IPS-18c (cell line): ENCODE data around the gene NNT.
"Not testable (repeated sequence)": the region's sequence is repeated elsewhere in the genome, so short reads cannot be mapped to it uniquely, and the experiment has no call there.

Experiments
- H3K4me3 ChIP-seq: 2 replicates; pipeline ENCODE4 v1.7.0; 2013; ENCODE audit warnings: low read depth, mild to moderate bottlenecking, low read length, moderate library complexity; ENCODE audit not compliant: insufficient read depth
- H3K9me3 ChIP-seq: one replicate; pipeline ENCODE4 v1.6.1; 2013; ENCODE audit warnings: mild to moderate bottlenecking, low read length, moderate library complexity; ENCODE audit not compliant: control insufficient read depth, insufficient read depth

NNT gene

DNA sequence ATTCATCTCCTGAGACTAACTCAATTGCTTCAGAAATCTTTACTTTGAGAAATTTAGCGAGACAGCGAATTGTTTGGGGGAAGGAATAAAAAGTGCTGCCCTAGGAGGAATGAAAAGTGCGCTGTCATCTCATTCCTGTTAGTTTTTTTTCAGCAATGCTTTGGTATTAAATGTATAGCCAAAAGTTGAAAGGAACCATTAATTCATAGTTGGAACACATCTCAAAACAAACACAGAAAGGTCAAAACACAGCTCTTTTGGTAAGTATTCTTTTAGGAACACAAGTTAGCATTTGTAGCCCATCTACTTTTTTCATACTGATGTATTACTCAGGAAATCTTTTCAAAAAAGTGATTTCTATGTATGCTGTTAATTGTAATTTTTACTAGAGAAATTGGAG lies 109.1 kb downstream of the NNT start:
- H3K4me3 ChIP-seq = no peak overlapping the region
- no peaks in the 10 kb centered on the region for H3K9me3 ChIP-seq

DNA sequence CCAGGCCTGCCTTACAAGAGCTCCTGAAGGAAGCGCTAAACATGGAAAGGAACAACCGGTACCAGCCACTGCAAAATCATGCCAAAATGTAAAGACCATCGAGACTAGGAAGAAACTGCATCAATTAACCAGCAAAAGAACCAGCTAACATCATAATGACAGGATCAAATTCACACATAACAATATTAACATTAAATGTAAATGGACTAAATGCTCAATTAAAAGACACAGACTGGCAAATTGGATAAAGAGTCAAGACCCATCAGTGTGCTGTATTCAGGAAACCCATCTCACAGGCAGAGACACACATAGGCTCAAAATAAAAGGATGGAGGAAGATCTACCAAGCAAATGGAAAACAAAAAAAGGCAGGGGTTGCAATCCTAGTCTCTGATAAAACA lies 116.8 kb downstream of the NNT start:
- not testable (repeated sequence) for H3K4me3 ChIP-seq, H3K9me3 ChIP-seq

DNA sequence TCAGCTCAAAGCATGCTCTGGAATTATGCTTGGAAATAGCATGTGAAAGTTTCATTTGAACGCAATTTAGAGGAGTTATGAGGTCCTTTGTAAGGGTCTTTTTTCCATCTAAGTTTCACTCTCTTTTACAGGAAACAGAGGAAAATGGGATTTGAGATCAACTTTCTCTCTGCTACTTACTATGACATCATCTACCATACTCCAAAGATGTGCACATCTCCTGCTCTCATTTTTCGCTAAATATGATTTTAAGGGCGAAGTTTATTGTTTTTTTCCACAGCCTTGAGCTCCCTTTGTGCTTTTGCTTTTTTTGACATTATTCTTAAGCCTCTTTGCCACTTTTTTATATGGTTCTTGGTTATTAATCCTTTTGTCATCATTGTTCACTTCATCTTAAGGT lies 125.6 kb downstream of the NNT start:
- Histone ChIP-seq H3K4me3 (no peak overlapping the region), H3K9me3 (no peaks in the 10 kb centered on the region)

DNA sequence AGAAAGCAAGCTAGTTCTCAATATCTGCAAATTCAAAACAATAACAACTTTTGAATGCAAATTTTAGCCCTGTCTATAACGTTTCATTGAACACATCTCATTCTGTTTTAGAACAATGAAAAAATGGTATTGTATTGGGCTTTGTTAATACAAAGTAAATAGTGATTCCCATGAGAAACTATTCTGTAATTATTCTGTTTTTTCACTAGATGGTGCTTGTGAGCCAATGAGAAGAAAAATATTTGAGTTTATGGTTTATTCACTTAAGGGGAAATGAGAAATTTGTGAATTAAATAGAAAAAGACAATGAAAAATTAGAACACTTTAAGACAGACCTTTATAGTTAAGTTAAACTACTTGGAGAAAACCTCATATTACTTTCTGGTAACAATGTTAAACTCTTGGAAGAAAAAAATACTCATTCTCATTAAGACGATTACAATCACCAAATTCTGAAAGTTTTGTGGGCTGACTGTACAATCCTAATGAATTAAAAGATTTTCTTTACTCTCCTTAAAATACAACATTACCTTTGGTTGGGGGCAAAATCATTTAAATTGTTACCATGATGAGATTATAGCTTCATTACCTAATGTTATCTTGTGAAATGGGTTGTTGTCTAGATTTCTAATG lies 127.0 kb downstream of the NNT start:
- Histone ChIP-seq H3K9me3 (no peaks in the 10 kb centered on the region), H3K4me3 (no peak overlapping the region)

DNA sequence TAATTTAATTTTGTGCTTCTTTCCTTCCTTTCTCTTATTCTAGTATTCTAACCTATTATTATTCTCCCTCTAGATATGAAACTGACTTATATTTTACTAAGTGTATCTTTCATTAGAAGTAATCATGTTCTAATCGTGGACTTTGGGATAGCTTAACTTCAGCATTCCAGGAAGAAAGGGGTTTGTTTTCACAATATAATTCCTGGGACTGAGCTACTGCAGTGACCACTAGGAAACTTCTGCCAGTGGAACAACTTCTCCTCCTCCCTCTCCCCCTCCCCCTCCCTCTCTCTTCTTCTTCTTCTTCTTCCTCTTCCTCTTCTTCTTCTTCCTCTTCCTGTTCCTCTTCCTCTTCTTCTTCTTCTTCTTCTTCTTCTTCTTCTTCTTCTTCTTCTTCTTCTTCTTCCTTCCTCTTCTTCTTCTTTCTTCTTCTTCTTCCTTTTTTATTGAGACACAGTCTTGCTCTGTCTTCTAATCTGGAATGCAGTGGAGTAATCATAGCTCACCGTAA lies 127.9 kb downstream of the NNT start:
- H3K4me3 ChIP-seq = no peak overlapping the region

DNA sequence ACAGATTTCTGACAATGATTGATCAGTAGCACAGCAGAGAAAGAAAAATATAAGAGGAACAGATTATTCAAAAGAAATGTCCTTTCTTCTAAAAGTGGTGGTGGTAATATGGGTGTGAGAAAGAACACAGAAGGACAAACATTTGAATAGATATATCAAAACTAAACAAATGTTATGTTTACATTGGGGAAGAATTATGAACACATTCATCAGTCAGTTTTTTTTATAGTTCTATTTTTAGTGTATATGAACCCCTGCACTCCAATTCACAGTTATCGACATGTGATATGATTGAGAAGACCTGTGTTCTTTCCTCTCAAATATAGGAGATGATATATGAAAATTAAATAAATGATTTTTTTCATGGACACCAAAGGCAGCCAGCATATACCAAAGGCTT lies 128.6 kb downstream of the NNT start:
- H3K9me3 ChIP-seq = no peaks in the 10 kb centered on the region
- no peak overlapping the region for H3K4me3 ChIP-seq

More for the DNA sequence above, 127.9 kb downstream of the NNT start:
- no peaks in the 10 kb centered on the region for H3K9me3 ChIP-seq

DNA sequence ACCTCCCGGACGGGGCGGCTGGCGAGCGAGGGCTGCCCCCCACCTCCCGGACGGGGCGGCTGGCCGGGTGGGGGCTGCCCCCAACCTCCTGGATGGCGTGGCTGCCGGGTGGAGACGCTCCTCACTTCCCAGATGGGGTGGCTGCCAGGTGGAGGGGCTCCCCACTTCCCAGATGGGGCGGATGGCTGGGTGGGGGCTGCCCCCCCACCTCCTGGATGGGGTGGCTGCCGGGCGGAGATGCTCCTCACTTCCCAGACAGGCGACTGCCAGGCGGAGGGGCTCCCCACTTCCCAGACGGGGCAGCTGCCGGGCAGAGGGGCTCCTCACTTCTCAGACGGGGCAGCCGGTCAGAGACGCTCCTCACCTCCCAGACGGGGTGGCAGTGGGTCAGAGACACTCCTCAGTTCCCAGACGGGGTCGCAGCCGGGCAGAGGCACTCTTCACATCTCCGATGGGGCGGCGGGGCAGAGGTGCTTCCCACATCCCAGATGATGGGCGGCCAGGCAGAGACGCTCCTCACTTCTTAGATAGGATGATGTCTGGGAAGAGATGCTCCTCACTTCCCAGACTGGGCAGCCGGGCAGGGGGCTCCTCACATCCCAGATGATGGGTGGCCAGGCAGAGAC lies 143.1 kb downstream of the NNT start:
- not testable (repeated sequence) for H3K4me3 ChIP-seq, H3K9me3 ChIP-seq

DNA sequence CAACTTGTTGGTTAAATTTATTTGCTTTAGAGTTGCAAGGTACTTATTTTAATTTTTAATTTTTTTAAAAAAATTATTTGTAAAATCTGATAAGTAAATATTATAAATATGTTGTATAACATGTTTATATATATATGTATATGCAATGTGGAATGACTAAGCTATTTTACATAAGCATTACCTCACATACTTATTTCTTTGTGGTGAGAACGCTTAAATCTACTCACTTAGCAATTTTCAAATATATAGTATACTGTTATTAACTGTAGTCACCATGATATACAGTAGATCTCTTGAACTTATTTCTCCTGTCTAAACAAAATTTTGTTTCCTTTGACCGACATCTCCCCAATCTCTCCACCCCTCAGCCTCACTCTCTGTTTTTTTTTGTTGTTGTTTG lies 147.8 kb downstream of the NNT start:
- Histone ChIP-seq H3K9me3 (peaks cover 5% of the 10 kb centered on the region), H3K4me3 (no peak overlapping the region)

DNA sequence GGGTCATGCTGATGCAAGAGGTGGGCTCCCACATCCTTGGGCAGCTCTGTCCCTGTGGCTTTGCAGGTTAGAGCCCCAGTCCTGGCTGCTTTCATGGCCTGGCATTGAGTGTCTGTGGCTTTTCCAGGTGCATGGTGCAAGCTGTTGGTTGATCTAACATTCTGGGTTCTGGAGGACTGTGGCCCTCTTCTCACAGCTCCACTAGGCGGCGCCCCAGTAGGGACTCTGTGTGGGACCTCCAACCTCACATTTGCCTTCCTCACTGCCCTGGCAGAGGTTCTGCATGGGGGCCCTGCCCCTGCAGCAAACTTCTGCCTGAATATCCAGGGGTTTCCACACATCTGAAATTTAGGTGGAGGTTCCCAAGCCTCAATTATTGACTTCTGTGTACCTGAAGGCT lies 150.1 kb downstream of the NNT start:
- no peak overlapping the region for H3K4me3 ChIP-seq
- peaks cover 5% of the 10 kb centered on the region for H3K9me3 ChIP-seq
